Iris pigment epithelial cell (primary cell): Measurements from ENCODE around the gene RAB1B.
"Not testable (repeated sequence)": the region's sequence is repeated elsewhere in the genome, so short reads cannot be mapped to it uniquely, and the experiment has no call there.

Experiments used
- DNase-seq: peaks from one replicate; pipeline ENCODE4 v3.0.0-alpha.2; 2011; ENCODE audit warnings: low read depth

Gene RAB1B

DNA sequence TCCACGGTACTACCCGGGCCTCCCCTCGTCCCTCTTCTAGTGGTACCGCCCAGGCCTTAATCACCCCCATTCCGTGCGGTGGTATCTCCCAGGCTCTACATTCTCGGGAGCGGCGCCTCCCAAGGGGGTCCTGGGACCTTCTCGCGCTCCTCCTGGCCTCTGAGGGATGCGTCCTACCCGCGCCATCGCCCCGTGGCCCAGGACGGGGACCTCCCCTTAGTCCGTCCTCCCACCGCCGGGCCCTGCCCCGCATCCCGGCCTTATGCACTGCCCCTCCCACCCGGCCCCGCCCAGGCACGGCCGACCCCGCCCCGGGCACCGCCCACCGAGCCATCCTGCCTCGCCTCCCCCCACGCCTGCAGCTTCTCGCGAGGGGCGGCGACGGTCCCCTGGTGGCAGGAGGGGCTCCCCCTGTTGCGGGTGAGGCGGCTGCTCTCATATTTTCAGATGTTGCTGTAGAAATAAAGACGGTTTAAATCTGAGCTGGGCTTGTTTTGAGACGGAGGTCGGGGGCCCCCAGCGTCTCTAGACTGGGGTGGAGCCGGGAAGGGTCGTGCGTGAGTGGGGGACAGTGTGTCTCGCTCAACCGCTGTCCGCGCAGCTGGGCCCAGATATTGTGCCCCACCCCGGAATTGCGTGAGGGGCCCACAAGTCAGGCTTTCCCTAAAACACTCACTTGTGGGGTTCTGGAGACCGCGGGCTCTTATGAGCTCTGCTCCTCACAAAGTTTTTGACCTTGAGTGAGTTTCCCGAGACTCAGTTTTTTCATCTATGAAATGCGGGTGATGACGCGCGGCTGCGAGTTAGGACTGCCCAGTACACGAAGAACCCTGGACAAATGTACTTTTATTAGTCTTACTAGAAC, 828 bp upstream of the RAB1B start:
- DNase-seq = peak; percentile 84

GRCh38 chr11:66268952-66269905, 790 bp downstream of the RAB1B start:
- DNase-seq = peak; percentile 37

DNA sequence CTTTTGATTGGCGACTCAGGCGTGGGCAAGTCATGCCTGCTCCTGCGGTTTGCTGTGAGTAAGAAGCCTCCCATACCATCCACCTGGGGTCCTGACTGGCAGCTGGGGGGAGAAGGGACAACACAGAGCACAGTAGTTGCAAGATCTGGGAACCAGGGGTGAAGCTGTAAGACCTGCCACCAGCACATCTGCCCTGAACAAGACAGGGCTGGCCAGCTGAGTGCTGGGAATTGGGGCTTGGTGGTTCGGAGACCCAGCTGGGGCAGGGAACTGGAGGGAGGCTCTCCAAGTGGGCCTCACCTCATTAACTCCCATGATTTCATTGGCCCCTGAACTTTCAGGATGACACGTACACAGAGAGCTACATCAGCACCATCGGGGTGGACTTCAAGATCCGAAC, 3.4 kb downstream of the RAB1B start:
- DNase-seq = no peak

GRCh38 chr11:66272596-66272995, 4.2 kb downstream of the RAB1B start:
- DNase-seq = no peak

- DNase-seq = no peak
Observed at GRCh38 chr11:66274219-66274618, 5.8 kb downstream of the RAB1B start.

DNA sequence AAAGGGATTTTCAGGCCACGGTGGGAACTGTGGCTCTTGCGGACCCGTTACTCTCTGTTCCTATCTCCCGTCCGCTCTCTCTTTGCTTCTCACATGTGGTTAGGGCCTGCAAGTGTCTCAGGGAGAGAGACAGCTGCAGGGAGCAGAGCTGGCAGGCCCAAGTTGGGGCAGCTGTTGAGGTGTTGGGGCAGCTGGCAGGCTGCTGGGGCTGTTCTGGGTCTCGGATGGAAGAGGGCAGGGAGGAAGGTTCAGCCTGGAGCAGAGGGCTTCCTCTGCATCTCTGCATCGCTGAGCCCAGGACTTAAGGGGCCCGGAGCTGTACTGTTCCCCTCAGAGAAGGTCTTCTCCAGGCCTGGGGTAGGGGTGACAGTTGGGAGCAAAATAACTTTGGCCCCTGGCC, 7.0 kb downstream of the RAB1B start:
- no peak for DNase-seq

DNA sequence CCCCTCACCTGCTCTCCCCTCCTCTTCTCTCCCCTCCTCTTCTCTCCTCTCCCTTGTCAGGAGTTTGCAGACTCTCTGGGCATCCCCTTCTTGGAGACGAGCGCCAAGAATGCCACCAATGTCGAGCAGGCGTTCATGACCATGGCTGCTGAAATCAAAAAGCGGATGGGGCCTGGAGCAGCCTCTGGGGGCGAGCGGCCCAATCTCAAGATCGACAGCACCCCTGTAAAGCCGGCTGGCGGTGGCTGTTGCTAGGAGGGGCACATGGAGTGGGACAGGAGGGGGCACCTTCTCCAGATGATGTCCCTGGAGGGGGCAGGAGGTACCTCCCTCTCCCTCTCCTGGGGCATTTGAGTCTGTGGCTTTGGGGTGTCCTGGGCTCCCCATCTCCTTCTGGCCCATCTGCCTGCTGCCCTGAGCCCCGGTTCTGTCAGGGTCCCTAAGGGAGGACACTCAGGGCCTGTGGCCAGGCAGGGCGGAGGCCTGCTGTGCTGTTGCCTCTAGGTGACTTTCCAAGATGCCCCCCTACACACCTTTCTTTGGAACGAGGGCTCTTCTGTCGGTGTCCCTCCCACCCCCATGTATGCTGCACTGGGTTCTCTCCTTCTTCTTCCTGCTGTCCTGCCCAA, 7.7 kb downstream of the RAB1B start:
- DNase-seq = no peak

- not testable (repeated sequence) for DNase-seq
Observed at GRCh38 chr11:66276619-66277018, 8.2 kb downstream of the RAB1B start.

GRCh38 chr11:66277064-66277463, 8.6 kb downstream of the RAB1B start:
- not testable (repeated sequence) for DNase-seq

DNA sequence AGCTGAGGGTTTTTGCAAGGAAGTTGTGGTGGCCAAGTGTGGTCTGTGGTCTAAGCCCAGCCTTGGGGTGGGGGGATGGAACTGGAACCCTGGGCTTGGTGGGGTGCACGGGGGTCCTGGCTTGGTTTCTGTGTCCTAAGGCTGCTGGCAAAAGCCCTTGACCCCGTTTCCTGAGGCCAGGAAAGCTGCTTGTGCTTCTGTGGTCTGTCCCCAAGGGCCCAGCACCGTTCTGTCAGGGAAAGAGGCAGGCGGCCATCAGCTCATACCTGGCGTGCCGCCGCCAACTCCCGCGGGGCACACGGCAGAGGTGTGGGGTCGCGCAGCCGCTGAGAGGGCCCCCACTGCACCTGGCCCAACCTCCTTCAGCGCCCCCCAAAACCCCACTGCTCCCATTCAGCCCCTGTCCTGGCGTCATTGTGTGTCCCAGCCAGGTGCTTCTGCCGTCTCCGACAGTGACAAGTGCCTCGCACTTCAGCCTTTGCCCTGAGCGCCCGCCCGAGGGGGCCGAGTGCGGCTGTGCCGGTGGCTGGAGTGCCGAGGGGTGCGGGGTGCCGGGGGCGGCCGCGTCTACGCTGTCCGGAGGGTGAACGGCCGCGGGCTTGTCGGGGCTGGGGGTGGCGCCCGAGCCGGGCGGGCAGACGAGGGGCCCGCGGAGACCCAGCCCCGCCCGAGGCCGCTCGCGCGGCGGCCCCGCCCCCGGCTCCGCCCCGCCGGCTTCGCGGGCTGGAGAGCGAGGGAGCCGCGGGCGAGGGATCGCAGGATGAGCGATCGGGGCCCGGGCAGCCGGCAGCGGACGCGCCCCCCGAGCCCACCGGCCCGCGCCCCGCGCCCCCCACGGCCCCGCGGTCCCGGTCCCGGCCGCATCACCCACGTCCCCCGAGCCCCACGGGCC, 9.3 kb downstream of the RAB1B start, which contains the start of gene CNIH2:
Gene CNIH2, plus strand, starts transcription at position 705 of the 892 bp plus-strand sequence. CDS start 282 bp downstream, outside the sequence.
- no peak for DNase-seq

GRCh38 chr11:66278363-66279091, 10.1 kb downstream of the RAB1B start:
- peak; percentile 46 for DNase-seq

GRCh38 chr11:66279092-66279734, 10.8 kb downstream of the RAB1B start:
- DNase-seq = no peak

DNA sequence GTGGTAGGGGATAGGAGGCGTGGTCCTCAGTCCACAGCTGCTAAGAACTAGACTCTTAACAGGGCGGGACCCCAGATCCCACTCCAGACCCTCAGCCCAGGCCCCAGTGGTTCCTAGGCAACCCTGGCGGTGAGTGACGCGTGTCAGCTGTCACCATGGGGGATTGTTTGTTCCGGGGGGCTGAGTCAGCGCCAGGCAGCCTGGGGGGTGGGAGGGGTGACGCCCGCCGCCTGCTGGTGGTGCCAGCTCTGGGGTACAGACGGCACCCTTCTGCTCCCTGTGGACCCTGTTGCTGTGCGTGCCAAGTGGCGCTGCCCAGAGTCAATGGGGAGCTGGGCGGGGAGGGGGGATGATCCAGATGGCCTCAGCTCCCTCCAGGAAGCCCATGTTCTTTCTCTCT, 12.0 kb downstream of the RAB1B start:
- no peak for DNase-seq

GRCh38 chr11:66281001-66281400, 12.6 kb downstream of the RAB1B start:
- DNase-seq = no peak

DNA sequence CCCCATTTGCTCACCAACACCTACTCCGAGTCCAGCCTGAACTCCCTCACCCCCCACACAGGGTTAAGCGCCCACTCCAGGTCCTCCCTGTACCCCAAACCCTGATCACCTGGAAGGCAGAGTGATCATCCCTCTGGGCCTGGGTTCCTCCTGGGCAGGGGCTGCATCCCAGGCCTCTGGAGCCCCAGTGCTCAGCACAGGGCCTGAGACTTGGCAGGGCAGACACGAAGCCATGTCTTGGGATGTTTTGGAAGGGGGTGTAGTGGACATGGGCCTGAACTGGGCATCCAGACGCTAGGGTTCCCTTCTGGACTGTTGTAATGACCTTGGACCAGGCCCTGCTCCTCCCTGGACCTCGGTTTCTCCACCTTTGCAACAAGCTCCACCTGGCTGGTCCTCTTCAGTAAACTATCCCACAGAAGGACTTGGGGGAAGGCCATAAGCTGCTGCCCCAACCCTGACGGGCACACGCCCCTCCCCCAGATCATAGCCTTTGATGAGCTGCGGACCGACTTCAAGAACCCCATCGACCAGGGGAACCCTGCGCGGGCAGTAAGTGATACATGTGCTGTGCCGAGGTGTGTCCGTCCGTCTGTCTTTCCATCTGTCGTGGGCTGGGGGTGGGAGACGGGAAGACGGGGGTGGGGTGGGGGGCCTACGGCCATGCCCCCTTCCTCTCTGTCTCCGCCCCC, 13.5 kb downstream of the RAB1B start:
- DNase-seq = no peak

- DNase-seq = peak; percentile 94
Observed at GRCh38 chr11:66282468-66283455, 14.3 kb downstream of the RAB1B start.

GRCh38 chr11:66283461-66284105, 15.1 kb downstream of the RAB1B start:
- DNase-seq = no peak
